Measurements from ENCODE around the gene ETS1. TPM values are rescaled to one million over a fixed set of nuclear protein-coding genes. Genes with fewer than 3 reads are reported as not detected.
A peak's percentile ranks its signal among the peaks of the same experiment; 100 is the strongest.

The ETS1 gene
- total RNA-seq, 4 donors from 2014 or later, result 21.9 to 78.4 (median 31.3) TPM

DNA sequence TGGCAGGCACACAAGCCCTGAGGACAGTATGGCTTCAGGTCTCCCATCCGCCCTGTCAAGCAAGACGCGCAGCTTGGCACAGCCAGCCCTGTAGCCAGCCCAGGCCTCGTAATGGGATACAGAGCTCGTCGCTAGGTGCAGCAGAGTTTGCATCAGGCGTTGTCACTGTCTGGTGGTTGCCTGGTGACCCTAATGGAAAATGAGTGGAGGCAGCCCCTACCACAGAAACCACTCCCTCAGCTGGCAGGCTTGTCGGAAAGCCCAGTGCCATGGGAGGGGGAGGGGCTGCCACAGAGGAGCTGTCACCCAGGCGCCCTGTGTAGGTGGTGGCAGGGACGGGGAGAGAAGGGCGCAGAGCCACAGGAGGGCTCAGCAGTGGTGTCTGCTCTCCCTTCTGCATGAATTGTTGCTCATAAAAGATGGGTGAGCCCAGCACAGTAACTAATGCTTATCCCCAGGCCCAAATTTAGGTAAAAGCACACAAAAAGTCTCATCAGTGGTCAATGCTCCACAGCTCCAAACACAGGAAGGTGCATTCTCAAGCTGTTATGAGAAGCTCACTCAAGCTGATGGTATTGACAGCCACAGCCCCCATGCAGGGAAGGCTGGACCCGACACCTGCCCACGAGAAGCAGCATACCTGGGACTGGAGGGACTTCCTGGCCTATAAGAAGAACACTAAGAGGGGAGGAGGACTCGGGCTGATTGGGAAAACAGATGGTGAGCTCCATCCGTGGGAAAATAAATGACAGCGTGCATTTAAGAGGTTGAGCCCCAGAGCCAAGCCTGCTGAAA lies 164.6 kb downstream of the ETS1 start:
- TF ChIP-seq, protein P1, sequence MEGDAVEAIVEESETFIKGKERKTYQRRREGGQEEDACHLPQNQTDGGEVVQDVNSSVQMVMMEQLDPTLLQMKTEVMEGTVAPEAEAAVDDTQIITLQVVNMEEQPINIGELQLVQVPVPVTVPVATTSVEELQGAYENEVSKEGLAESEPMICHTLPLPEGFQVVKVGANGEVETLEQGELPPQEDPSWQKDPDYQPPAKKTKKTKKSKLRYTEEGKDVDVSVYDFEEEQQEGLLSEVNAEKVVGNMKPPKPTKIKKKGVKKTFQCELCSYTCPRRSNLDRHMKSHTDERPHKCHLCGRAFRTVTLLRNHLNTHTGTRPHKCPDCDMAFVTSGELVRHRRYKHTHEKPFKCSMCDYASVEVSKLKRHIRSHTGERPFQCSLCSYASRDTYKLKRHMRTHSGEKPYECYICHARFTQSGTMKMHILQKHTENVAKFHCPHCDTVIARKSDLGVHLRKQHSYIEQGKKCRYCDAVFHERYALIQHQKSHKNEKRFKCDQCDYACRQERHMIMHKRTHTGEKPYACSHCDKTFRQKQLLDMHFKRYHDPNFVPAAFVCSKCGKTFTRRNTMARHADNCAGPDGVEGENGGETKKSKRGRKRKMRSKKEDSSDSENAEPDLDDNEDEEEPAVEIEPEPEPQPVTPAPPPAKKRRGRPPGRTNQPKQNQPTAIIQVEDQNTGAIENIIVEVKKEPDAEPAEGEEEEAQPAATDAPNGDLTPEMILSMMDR (IDR thresholded peaks at IDR 0.05), result no peak
- TF ChIP-seq POLR2A (IDR thresholded peaks at IDR 0.05), result no peak
- Histone ChIP-seq H3K9me3 (no peaks in the 10 kb centered on the region), H3K27ac (peak overlapping the region in 1 of 4 donors; percentile 95), H3K4me3 (no peak overlapping the region), H3K27me3 (no peaks in the 10 kb centered on the region), H3K36me3 (no peaks in the 10 kb centered on the region), H3K4me1 (peaks cover 0 to 21% (median 7%) of the 10 kb centered on the region in 4 donors)
- DNase-seq, result peak in 2 of 3 donors; percentile 69 to 75

DNA sequence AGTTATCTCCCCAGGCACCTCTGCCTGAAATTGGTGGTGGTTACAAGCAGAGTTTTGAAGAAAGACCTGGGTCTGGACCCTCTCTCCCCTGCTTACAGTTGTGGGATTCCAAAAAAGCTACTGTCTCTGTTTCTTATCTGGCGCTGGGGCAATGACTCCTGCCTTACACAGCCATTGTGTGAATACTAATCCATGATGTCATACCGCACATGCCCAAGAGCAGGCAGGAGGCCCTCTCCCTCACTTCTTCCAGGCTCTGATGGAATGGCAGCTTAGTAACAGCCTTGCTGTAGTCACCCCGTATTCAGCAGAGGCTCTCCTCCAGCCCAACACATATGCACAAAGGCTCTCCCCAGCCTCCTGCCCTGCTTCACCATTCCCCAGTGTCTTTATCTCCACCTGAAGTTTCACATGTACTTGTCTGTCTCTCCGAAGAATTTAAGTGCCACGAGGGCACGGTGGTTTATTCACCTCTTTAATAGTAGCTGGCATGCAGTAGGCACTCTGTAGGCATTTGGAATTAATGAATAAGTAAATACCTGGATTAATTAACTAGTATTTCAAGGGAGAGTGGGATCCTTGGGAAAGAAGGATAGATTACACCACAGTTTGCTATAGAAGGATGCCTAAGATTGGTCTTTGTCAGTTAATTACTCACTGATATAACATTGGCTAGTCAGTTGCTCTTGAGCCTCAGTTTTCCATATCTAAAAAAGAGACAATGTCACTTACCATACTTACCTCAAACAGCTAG lies 165.6 kb downstream of the ETS1 start:
- Histone ChIP-seq H3K36me3 (no peaks in the 10 kb centered on the region), H3K27ac (peak overlapping the region in 2 of 4 donors; percentile 29 to 53), H3K4me3 (no peak overlapping the region), H3K4me1 (peaks cover 0 to 21% (median 7%) of the 10 kb centered on the region in 4 donors), H3K9me3 (no peaks in the 10 kb centered on the region), H3K27me3 (no peaks in the 10 kb centered on the region)
- TF ChIP-seq POLR2A (IDR thresholded peaks at IDR 0.05), result no peak
- TF ChIP-seq, protein P1 (IDR thresholded peaks at IDR 0.05), result no peak
- no peak for DNase-seq

DNA sequence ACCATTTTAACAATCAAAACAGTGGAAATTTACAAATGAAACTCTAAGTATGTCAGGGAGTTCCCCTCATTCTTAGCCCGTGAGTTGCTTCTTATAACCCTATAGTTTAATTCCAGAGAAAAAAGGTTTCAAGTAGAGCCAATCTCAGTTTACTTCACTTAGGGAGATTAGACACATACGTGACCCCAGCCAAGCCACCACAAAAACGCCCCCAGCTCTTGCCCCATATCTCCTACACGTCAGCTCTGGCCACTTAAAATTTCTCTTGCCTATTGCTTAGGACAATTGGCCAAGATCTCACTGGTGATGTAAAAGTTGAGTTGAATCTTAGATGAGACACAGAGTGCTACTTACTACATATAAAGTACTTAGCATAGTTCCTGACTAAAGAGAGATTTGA lies 166.4 kb downstream of the ETS1 start:
- DNase-seq, result no peak
- Histone ChIP-seq H3K36me3 (no peaks in the 10 kb centered on the region), H3K4me1 (peaks cover 0 to 20% (median 7%) of the 10 kb centered on the region in 4 donors), H3K4me3 (no peak overlapping the region), H3K27me3 (no peaks in the 10 kb centered on the region), H3K27ac (peak overlapping the region in 1 of 4 donors; percentile 29), H3K9me3 (no peaks in the 10 kb centered on the region)
- TF ChIP-seq, protein P1 (IDR thresholded peaks at IDR 0.05), result no peak
- no peak for TF ChIP-seq POLR2A (IDR thresholded peaks at IDR 0.05)

DNA sequence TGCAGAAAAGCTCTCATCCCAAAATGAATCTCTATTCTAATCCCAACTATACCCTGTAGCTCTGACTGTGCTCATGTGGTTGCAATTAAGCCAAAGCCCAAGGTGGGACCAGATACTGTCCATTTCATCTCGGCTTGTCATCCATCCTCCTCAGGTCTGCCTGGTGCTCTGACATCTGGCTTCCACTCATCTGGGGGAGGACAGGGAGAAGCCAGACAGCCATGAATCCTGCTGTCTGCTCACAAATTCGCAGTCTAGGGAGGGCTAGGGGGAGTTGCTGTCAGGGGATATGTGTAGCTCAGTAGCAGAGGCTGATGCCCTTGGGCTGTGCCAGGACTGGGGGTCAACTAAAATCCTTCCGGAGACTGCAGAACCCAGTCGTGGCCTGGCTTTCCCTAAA lies 167.1 kb downstream of the ETS1 start:
- no peaks in the 10 kb centered on the region for H3K9me3 ChIP-seq
- no peak for DNase-seq
- no peaks in the 10 kb centered on the region for H3K36me3 ChIP-seq
- H3K27me3 ChIP-seq, result no peaks in the 10 kb centered on the region
- H3K4me1 ChIP-seq, result peaks cover 0 to 15% (median 7%) of the 10 kb centered on the region in 4 donors
- no peak overlapping the region for H3K4me3 ChIP-seq
- H3K27ac ChIP-seq, result peak overlapping the region in 2 of 4 donors; percentile 12 to 46
- TF ChIP-seq POLR2A (IDR thresholded peaks at IDR 0.05), result no peak
- TF ChIP-seq, protein P1 (IDR thresholded peaks at IDR 0.05), result no peak

DNA sequence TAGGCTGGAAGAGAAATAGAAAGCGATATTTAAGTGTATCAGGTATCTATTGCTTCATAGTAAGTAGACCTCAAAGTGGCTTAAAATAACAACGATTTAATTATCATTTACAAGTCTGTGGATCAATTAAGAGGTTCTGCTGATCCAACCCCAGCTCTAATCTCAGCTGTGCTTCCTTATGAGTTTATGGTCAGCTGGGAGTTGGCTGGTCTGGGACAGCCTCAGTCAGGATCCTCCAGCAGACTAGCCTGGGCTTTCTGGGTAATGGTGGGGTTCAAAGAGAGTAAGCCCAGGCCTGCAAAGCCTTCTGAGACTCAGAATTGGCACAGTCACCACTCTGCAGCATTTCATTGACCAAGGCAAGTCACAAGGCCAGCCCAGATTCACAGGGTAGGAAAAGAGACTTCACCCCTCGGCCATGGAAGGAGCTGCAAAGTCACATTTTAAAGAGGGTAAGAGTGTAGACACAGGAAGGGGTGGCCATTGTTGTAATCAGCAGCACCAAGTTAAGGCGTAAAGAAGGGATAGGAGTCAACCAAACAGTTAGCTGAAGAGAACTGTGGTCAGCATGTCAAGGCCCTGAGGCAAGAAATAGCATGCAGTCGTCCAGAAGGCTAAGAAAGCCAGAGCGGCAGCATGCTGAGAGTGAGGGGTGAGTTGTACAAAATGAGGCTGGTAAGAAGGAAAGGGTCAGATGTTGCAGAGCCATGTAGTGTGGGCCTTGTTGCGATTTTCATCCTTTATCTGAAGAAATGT lies 168.2 kb downstream of the ETS1 start:
- TF ChIP-seq POLR2A (IDR thresholded peaks at IDR 0.05), result no peak
- TF ChIP-seq, protein P1 (IDR thresholded peaks at IDR 0.05), result no peak
- Histone ChIP-seq H3K9me3 (no peaks in the 10 kb centered on the region), H3K4me3 (no peak overlapping the region), H3K27me3 (no peaks in the 10 kb centered on the region), H3K4me1 (peaks cover 0 to 6% (median 4%) of the 10 kb centered on the region in 4 donors), H3K36me3 (no peaks in the 10 kb centered on the region), H3K27ac (no peak overlapping the region)
- no peak for DNase-seq

Data from Peyer's patch (tissue), 4 donors.